ENCODE measurements around the gene CAMK4.

The CAMK4 gene

GRCh38 chr5:111223787-111224560 lies at the start of gene CAMK4:
CAMK4 (plus strand) TSS chr5:111224384; CDS start chr5:111224484, 100 bp downstream.
- DNase-seq (ENCODE audit: low spot score) = no peak

GRCh38 chr5:111183064-111183463 lies 41.1 kb upstream of the CAMK4 start:
- DNase-seq (ENCODE audit: low spot score) = no peak

- DNase-seq (ENCODE audit: low spot score) = no peak
Observed at GRCh38 chr5:111187079-111187478, 37.1 kb upstream of the CAMK4 start.

GRCh38 chr5:111194053-111194452 lies 30.1 kb upstream of the CAMK4 start:
- DNase-seq (ENCODE audit: low spot score) = no peak

GRCh38 chr5:111194925-111195324 lies 29.3 kb upstream of the CAMK4 start:
- no peak for DNase-seq (ENCODE audit: low spot score)

GRCh38 chr5:111197523-111197922 lies 26.7 kb upstream of the CAMK4 start:
- no peak for DNase-seq (ENCODE audit: low spot score)

GRCh38 chr5:111198281-111198966 lies 25.8 kb upstream of the CAMK4 start:
- DNase-seq (ENCODE audit: low spot score) = no peak

GRCh38 chr5:111200828-111201227 lies 23.4 kb upstream of the CAMK4 start:
- no peak for DNase-seq (ENCODE audit: low spot score)

- no peak for DNase-seq (ENCODE audit: low spot score)
Observed at GRCh38 chr5:111201705-111202104, 22.5 kb upstream of the CAMK4 start.

GRCh38 chr5:111211341-111211740 lies 12.8 kb upstream of the CAMK4 start:
- DNase-seq (ENCODE audit: low spot score) = no peak

- no peak for DNase-seq (ENCODE audit: low spot score)
Observed at GRCh38 chr5:111214052-111214742, 10.0 kb upstream of the CAMK4 start.

GRCh38 chr5:111215971-111216370 lies 8.2 kb upstream of the CAMK4 start:
- no peak for DNase-seq (ENCODE audit: low spot score)

- DNase-seq (ENCODE audit: low spot score) = no peak
Observed at GRCh38 chr5:111221139-111221538, 3.0 kb upstream of the CAMK4 start.

- no peak for DNase-seq (ENCODE audit: low spot score)
Observed at GRCh38 chr5:111223101-111223786, 940 bp upstream of the CAMK4 start.

- DNase-seq (ENCODE audit: low spot score) = no peak
Observed at GRCh38 chr5:111224561-111225345, 569 bp downstream of the CAMK4 start.

- DNase-seq (ENCODE audit: low spot score) = no peak
Observed at GRCh38 chr5:111225926-111226325, 1.7 kb downstream of the CAMK4 start.

GRCh38 chr5:111226556-111226955 lies 2.4 kb downstream of the CAMK4 start:
- DNase-seq (ENCODE audit: low spot score) = no peak

GRCh38 chr5:111227226-111227782 lies 3.1 kb downstream of the CAMK4 start:
- DNase-seq (ENCODE audit: low spot score) = no peak

- DNase-seq (ENCODE audit: low spot score) = no peak
Observed at GRCh38 chr5:111227801-111228200, 3.6 kb downstream of the CAMK4 start.

GRCh38 chr5:111228520-111229220 lies 4.5 kb downstream of the CAMK4 start:
- no peak for DNase-seq (ENCODE audit: low spot score)
